GM12872 (cell line): Measurements from ENCODE around the gene C2CD4D.

Experiments used
- TF ChIP-seq, protein P1 (sequence below): IDR thresholded peaks from 3 replicates; pipeline ENCODE4 v1.5.1; 2011; ENCODE audit warnings: low read depth, mild to moderate bottlenecking, low read length, moderate library complexity; ENCODE audit not compliant: insufficient read depth

The C2CD4D gene

DNA sequence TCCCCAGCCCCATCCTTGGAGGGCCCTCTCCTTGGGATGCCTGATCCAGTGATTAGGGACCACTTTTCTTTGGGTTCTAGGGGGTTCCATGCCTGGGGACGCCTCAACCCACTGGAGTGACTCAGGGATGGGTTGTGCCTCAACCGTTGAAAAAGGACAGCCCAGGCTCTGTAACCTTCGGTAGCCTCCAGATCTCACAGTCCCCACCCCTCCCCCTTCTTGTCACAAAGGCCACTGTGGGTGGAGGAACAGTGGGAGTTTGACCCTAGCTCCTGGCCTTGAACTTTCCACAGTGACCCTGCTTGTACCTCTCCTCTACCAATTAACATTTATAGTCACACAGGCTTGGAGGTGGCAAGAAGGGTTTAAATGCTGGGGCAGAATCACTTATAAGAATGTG is 5.4 kb downstream of the C2CD4D start:
- TF ChIP-seq, protein P1, sequence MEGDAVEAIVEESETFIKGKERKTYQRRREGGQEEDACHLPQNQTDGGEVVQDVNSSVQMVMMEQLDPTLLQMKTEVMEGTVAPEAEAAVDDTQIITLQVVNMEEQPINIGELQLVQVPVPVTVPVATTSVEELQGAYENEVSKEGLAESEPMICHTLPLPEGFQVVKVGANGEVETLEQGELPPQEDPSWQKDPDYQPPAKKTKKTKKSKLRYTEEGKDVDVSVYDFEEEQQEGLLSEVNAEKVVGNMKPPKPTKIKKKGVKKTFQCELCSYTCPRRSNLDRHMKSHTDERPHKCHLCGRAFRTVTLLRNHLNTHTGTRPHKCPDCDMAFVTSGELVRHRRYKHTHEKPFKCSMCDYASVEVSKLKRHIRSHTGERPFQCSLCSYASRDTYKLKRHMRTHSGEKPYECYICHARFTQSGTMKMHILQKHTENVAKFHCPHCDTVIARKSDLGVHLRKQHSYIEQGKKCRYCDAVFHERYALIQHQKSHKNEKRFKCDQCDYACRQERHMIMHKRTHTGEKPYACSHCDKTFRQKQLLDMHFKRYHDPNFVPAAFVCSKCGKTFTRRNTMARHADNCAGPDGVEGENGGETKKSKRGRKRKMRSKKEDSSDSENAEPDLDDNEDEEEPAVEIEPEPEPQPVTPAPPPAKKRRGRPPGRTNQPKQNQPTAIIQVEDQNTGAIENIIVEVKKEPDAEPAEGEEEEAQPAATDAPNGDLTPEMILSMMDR, result no peak

DNA sequence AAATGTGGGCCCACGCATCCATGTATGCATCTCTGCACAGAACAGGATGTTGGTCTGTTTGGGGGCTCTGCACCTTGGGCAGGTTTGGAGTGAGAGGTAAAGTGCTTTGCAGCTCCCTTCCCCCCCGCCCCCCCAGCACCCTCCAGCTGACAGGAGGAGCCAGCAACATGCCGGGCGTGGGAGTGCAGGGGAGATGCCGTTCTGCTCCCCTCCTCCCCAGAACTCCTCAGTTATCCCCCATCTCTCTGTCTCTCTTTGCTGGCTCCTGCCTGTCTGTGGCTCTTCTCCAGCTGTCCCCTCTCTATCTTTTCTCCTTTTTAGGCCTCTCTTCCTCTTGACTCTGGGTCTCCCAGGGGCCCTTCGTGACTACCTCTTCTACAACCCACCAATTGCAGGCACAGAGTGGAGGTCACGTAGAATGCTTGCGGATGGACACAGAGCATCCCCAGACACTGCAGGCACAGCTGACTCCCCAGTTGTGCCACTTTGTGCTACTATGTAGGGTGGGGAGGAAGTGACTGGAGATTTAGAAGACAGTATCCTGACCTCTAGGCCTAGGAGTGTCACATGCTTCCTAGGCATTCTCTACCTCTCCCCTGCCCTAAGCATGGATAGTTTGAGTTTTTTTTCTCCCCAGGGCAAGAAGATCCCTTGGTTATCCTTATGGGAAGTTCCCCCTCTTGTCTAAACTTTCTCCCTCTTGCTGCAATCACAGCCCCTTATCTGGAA is 6.3 kb downstream of the C2CD4D start:
- TF ChIP-seq, protein P1, result no peak

DNA sequence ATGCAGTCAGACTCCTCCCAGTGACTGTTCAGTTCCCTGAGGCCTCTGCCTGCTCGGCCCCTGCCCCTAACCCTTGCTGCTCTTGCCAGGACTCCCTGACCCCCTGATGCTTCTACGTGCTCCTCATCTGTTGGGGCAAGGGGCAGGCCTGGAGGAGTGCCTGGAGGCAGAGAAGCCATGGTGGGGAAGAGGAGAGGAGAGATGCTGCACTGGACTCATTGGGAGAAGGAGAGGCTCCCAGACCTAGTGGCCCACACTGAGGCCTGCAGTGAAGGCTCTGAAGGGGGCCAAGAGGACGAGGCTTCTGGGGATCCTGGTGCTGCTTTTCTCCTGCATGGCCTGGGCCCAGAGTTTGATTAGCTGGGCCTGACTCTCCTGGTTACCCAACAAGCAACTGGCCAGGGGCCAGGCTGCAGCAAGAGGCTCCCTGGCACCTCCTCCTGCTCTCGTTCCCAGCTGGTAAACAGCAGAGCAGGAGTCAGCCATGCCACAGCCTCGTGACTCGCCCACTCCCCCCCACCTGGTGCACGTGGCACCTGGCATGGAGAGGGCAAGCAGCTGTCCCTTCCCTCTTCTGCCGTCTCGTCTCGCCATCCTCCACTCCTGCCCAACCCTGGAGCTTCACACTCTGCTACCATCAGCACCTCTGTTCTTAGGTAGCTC is 7.2 kb downstream of the C2CD4D start:
- TF ChIP-seq, protein P1, result no peak

DNA sequence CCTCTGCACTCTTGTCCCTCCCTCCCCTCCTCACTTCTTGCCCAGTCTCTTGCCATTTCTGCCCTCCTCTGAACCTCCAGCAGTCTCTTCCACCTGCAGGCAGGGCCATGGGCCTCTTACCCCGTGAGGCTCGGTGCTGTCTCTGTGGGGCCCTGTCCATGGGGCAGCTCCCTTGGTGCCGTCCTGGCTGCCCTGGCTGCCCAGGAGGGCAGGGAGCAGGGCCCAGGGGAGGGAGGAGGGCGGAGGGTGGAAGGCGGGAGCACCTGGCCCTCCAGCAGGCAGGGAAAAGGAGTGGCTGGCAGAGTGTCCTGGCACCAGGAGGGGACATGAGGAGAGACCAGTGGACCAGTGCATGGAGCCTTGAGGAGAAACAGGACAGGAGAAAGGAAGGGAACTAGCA is 8.0 kb downstream of the C2CD4D start, which contains the start of gene RORC:
Gene RORC (minus strand): TSS at position 198 of the 400 bp plus-strand sequence. CDS start 38 bp downstream, at position 160.
- TF ChIP-seq, protein P1, result no peak

DNA sequence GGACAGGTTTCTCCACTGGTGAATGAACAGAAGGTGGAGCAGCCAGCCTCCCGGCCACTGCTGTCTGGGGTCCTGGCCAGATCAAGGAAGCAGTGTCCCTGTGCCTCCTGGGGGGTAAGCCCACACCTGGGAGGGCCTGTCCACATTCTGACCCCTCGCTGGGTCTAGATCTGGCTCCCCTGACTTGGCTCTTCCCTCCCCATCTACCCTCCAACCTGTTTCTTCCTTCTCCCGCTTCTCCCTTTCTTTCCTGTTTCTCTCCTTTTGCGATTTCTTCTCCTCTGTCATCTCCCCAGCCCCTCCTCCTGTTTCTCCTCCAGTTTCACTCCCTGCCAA is 8.4 kb downstream of the C2CD4D start:
- TF ChIP-seq, protein P1, result no peak

DNA sequence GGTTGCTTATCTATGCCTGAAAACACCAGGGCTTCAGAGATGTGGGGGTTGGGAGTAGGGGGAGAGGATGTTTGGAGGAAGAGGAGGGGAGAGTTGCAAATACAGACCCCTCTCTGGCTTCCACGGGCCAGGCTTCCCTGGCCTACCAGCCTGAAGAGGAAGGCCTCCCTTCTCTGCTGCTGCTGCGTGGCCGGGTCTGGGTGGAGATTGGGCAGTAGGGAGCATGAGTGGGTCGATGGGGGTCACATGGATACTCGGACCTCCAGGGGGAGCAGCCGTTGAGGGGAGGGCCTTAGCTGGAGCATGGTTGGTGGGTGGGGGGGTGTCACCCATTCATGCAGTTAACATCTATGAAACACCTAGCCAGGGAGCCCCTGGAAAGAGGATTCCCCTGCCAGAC is 9.6 kb downstream of the C2CD4D start:
- TF ChIP-seq, protein P1, result no peak

DNA sequence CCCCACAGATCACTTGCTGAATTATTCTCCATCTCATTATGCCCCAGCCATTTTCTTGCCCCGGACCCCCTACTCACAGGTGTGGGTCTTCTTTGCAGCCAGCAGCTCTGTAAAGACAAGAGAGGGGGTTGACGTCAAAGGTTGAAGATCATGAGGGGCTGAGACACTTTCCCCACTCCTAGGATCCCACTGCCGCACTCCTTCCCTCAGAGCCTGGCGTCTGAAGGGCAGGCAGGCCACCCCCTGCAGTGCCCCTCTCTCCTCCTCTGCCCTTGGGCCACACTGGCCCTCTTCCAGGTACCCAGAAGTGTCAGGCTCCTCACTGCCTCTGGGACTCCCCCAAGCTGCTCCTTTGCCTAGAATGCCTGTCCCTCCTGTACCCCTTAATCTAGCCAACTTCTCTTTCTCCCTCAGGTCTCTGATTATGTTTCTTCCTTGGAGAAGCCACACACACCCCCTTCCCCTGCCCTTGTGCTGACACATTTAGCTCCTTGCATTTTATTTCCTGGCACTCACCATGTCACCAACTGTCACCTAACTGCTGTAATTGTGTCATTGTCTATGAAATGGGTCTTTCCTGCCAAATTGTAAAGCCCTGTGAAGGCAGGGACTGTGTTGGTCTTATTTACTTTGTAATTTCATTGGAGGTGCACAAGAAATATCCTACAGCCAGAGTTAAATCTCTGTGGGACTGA is 10.1 kb downstream of the C2CD4D start:
- TF ChIP-seq, protein P1, result no peak
